Skin epidermis (tissue), 12 donors: ENCODE measurements around the gene PATE1.

ENCODE experiments used
- H3K27ac ChIP-seq, 21 experiments: fragments of 200-600 bp; sonication (generic) in 11 of 21; one replicate each; pipeline ENCODE4 v1.5.0; 2020; ENCODE audit warnings: mild to moderate bottlenecking in 3 of 21, inconsistent platforms in 2 of 21, moderate library complexity in 2 of 21
- H3K4me3 ChIP-seq, 7 experiments: fragments of 200-600 bp; sonication (generic) in 2 of 7; one replicate each; pipeline ENCODE4 v1.5.0; 2020; ENCODE audit warnings: inconsistent platforms in 2 of 7, mild to moderate bottlenecking in 2 of 7, moderate library complexity in 1 of 7

PATE1 gene

DNA sequence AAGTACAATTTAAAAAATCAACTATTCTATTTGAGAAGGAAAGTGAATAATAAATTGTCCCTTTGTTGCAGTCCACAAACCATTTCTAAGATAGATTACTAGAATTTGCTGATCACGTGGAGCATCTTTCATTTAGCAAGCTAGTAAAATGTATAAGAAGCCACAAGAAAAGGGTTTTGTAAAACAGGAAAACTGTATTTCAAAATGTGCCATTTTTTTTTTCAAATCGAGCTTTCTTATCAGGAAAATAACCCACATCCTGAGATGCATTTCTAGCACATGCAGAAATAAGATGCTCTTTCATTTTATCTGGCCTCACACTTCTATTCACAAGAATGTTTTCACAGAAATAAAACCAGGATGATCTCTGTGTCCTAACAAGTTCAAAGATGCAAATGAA is 38.6 kb downstream of the PATE1 start:
- no peak overlapping the region for H3K4me3 ChIP-seq
- H3K27ac ChIP-seq = no peak overlapping the region

DNA sequence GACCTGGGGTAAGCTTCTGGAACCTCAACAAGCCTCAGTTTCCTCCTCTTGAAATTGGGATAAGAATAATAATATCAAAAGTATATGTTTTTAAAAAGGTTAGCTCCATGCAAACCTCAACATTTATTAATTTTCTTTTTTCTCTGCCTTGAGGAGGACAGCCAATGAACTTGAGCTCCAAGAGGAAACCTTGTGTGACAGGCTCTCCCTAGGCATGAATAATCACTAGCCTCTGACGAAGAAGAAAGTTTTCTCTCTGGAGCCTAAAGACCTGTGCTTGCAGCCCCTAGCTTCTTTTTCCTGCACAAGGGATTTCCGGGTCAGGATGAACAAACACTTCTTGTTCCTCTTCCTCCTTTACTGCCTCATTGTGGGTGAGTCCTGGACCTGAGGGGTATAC is 41.7 kb downstream of the PATE1 start, which contains the start of gene PATE3:
Gene PATE3 (plus strand): TSS at position 301 of the 400 bp plus-strand sequence. CDS start 25 bp downstream, at position 326.
- no peak within 1 kb of the TSS for H3K27ac ChIP-seq
- H3K4me3 ChIP-seq = no peak within 1 kb of the TSS

DNA sequence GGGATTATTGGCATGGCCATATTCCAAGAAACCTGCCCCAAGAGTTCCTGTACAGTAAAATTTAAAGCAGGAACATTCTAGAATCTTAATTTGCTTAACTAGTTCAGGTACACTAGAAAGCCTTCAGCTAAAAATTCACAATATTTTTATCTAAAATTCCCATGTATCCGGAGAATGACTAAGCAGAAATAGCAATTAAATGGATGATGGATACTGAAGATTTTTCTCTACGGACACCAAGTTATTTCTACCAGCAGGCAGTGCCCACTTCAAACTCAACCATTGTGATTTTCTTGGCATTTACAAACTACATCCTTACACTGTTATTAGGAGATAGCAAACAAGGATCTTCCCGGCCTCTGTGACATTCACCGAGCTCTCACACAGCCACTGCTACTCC is 44.7 kb downstream of the PATE1 start:
- Histone ChIP-seq H3K27ac (no peak overlapping the region), H3K4me3 (no peak overlapping the region)

DNA sequence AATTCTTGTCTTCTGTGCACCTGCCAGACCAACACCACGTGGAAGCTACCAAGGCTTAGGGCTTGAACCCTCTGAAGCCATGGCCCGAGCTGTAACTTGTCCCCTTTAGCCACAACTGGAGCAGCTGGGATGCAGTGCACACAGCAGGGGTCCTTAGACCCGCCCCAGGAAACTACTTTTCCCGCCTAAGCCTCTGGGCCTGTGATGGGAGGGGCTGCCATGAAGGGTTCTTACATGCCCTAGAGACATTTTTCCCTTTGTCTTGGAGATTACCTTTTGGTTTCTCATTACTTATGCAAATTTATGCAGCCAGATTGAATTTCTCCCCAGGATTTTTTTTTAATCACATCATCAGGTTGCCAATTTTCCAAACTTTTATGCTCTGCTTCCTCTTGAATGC is 51.6 kb downstream of the PATE1 start:
- Histone ChIP-seq H3K4me3 (no peak overlapping the region), H3K27ac (no peak overlapping the region)
